ENCODE data around the gene SERPINA6. TPM values are rescaled to one million over a fixed set of nuclear protein-coding genes. Genes with fewer than 3 reads are reported as not detected.
A peak's percentile ranks its signal among the peaks of the same experiment; 100 is the strongest.

The SERPINA6 gene
- polyA plus RNA-seq, 3 donors, result not detected

- peaks cover 28% of the 10 kb centered on the region for H3K4me1 Mint-ChIP-seq
- no peaks in the 10 kb centered on the region for H3K36me3 ChIP-seq (replicated peaks in 1 of 2; ENCODE audit: control insufficient read depth in 1 of 2, insufficient read depth in 2 of 2, low read length in 2 of 2)
- no peak overlapping the region for H3K4me3 ChIP-seq (replicated peaks in 1 of 3; ENCODE audit: low read depth in 2 of 3, low read length in 3 of 3)
- intact Hi-C loops (cut with micrococcal nuclease), result no loop called here
- H3K4me2 ChIP-seq (replicated peaks; ENCODE audit: extremely low read depth, low read length, poor library complexity, severe bottlenecking), result no peak overlapping the region
- peak overlapping the region in 4 of 7 donors; percentile 33 to 79 (median 56) for H3K27ac Mint-ChIP-seq
- no peak overlapping the region for H3K4me3 Mint-ChIP-seq
- TF ChIP-seq CTCF (IDR thresholded peaks at IDR 0.05), result no peak
- H3K9ac ChIP-seq (ENCODE audit: insufficient read depth, low read length, poor library complexity, severe bottlenecking), result no peak overlapping the region
- H3K27me3 Mint-ChIP-seq (ENCODE audit: low read depth in 3 of 3), result peaks cover 7 to 23% (median 11%) of the 10 kb centered on the region in 3 donors
- 81% methylated on average over 5 of the region's 8 CpGs for WGBS (ENCODE audit: insufficient coverage)
- no peaks in the 10 kb centered on the region for H3K36me3 Mint-ChIP-seq
- H3K27ac ChIP-seq (ENCODE audit: low read depth in 1 of 2, low read length in 2 of 2), result peak overlapping the region in 1 of 2 donors; percentile 57
- peak in 2 of 3 donors; percentile 17 to 46 for DNase-seq
- no peaks in the 10 kb centered on the region for H3K79me2 ChIP-seq (ENCODE audit: insufficient read depth, low read length)
- no peaks in the 10 kb centered on the region for H3K9me3 ChIP-seq (replicated peaks in 1 of 2; ENCODE audit: control insufficient read depth in 1 of 2, insufficient read depth in 1 of 2, low read length in 2 of 2)
- no peaks in the 10 kb centered on the region for H4K20me1 ChIP-seq (ENCODE audit: insufficient read depth, low read length)
- H2AFZ ChIP-seq (ENCODE audit: insufficient read depth, low read depth, low read length, poor library complexity, severe bottlenecking), result no peak overlapping the region
- H3K27me3 ChIP-seq (ENCODE audit: control insufficient read depth in 2 of 2, insufficient read depth in 2 of 2, low read length in 2 of 2), result no peaks in the 10 kb centered on the region
- peaks cover 18 to 28% of the 10 kb centered on the region in 2 donors for H3K4me1 ChIP-seq (ENCODE audit: control insufficient read depth in 1 of 2, insufficient read depth in 2 of 2, low read length in 2 of 2)
- H3K9me3 Mint-ChIP-seq, result peaks cover 0 to 3% (median 3%) of the 10 kb centered on the region in 7 donors
Measured at GRCh38 chr14:94343238-94344005, 20.3 kb upstream of the SERPINA6 start.

GRCh38 chr14:94342334-94342934 is 19.3 kb upstream of the SERPINA6 start:
- peak; percentile 53 to 80 (median 69) for DNase-seq
- no peaks in the 10 kb centered on the region for H3K36me3 Mint-ChIP-seq
- H3K4me2 ChIP-seq (replicated peaks; ENCODE audit: extremely low read depth, low read length, poor library complexity, severe bottlenecking), result peak overlapping the region; percentile 7
- H3K4me1 Mint-ChIP-seq, result peaks cover 28% of the 10 kb centered on the region
- peak overlapping the region; percentile 15 for H2AFZ ChIP-seq (ENCODE audit: insufficient read depth, low read depth, low read length, poor library complexity, severe bottlenecking)
- TF ChIP-seq CTCF (IDR thresholded peaks at IDR 0.05), result no peak
- peaks cover 7 to 23% (median 7%) of the 10 kb centered on the region in 3 donors for H3K27me3 Mint-ChIP-seq (ENCODE audit: low read depth in 3 of 3)
- H3K4me1 ChIP-seq (ENCODE audit: control insufficient read depth in 1 of 2, insufficient read depth in 2 of 2, low read length in 2 of 2), result peaks cover 18 to 28% of the 10 kb centered on the region in 2 donors
- peak overlapping the region in 6 of 7 donors; percentile 49 to 91 (median 82) for H3K27ac Mint-ChIP-seq
- H3K9ac ChIP-seq (ENCODE audit: insufficient read depth, low read length, poor library complexity, severe bottlenecking), result no peak overlapping the region
- H3K79me2 ChIP-seq (ENCODE audit: insufficient read depth, low read length), result no peaks in the 10 kb centered on the region
- peaks cover 0 to 3% (median 3%) of the 10 kb centered on the region in 7 donors for H3K9me3 Mint-ChIP-seq
- no peaks in the 10 kb centered on the region for H3K27me3 ChIP-seq (ENCODE audit: control insufficient read depth in 2 of 2, insufficient read depth in 2 of 2, low read length in 2 of 2)
- peak overlapping the region in 1 of 3 experiments; percentile 3 for H3K4me3 ChIP-seq (replicated peaks in 1 of 3; ENCODE audit: low read depth in 2 of 3, low read length in 3 of 3)
- no peaks in the 10 kb centered on the region for H3K9me3 ChIP-seq (replicated peaks in 1 of 2; ENCODE audit: control insufficient read depth in 1 of 2, insufficient read depth in 1 of 2, low read length in 2 of 2)
- H3K27ac ChIP-seq (ENCODE audit: low read depth in 1 of 2, low read length in 2 of 2), result peak overlapping the region in 1 of 2 donors; percentile 57
- no peaks in the 10 kb centered on the region for H3K36me3 ChIP-seq (replicated peaks in 1 of 2; ENCODE audit: control insufficient read depth in 1 of 2, insufficient read depth in 2 of 2, low read length in 2 of 2)
- WGBS (ENCODE audit: insufficient coverage), result 83% methylated on average over 1 of the region's 2 CpGs
- H4K20me1 ChIP-seq (ENCODE audit: insufficient read depth, low read length), result no peaks in the 10 kb centered on the region
- intact Hi-C loops (cut with micrococcal nuclease), result no loop called here
- peak overlapping the region; percentile 5 to 35 for H3K4me3 Mint-ChIP-seq

All from CD14-positive monocyte (primary cell).